Naive B cell (primary cell): ENCODE measurements around the gene CAPN5. TPM values are rescaled to one million over a fixed set of nuclear protein-coding genes. Genes with fewer than 3 reads are reported as not detected.
"Not testable (repeated sequence)": the region's sequence is repeated elsewhere in the genome, so short reads cannot be mapped to it uniquely, and the experiment has no call there.

Experiments
- ATAC-seq, 2 donors: fragments of 150-1000 bp; cut with Tn5 transposase; 2 replicates each; pipeline ENCODE4 v1.10.0; 2021; ENCODE audit warnings: low read depth in 2 of 2, mild to moderate bottlenecking in 2 of 2, moderate library complexity in 2 of 2
- DNase-seq: peaks from one replicate; pipeline ENCODE4 v3.0.0; 2022
- H3K27ac Mint-ChIP-seq, 6 donors: one replicate each; pipeline ENCODE4 v1.8.0; 2020 to 2022; ENCODE audit warnings: mild to moderate bottlenecking in 6 of 6, mixed read lengths in 6 of 6, moderate library complexity in 5 of 6, inconsistent platforms in 2 of 6
- H3K27me3 Mint-ChIP-seq, 3 donors: one replicate each; pipeline ENCODE4 v1.8.0; 2021 to 2022; ENCODE audit warnings: mixed read lengths in 3 of 3, mild to moderate bottlenecking in 1 of 3
- H3K36me3 Mint-ChIP-seq, 2 donors: one replicate each; pipeline ENCODE4 v1.8.0; 2020 to 2022; ENCODE audit warnings: mixed read lengths in 2 of 2, inconsistent platforms in 1 of 2, mild to moderate bottlenecking in 1 of 2
- H3K4me1 Mint-ChIP-seq, 3 donors: one replicate each; pipeline ENCODE4 v1.8.0; 2020 to 2022; ENCODE audit warnings: mixed read lengths in 3 of 3, inconsistent platforms in 1 of 3, mild to moderate bottlenecking in 1 of 3, moderate library complexity in 1 of 3
- H3K4me3 Mint-ChIP-seq, 8 donors: one replicate each; pipeline ENCODE4 v1.8.0; 2020 to 2022; ENCODE audit warnings: mild to moderate bottlenecking in 8 of 8, mixed read lengths in 8 of 8, moderate library complexity in 8 of 8, inconsistent platforms in 2 of 8
- H3K9me3 Mint-ChIP-seq, 7 donors: one replicate each; pipeline ENCODE4 v1.8.0; 2020 to 2022; ENCODE audit warnings: mixed read lengths in 7 of 7, mild to moderate bottlenecking in 5 of 7, inconsistent platforms in 2 of 7, moderate library complexity in 1 of 7
- polyA plus RNA-seq, 6 donors: library from polyadenylated mRNA; unstranded; fragments of 300-500 nt; fragmentation: Illumina TruSeq; gene quantifications; one replicate each; pipeline ENCODE4 v1.2.3, GENCODE V29; 2021; ENCODE audit warnings: low read depth in 6 of 6

The CAPN5 gene
- polyA plus RNA-seq, 6 donors from 2014 or later: 0.33 to 0.87 TPM; not detected in 4

- Mint-ChIP-seq H3K27ac (no peak overlapping the region), H3K4me1 (no peaks in the 10 kb centered on the region), H3K36me3 (peaks cover 0 to 7% of the 10 kb centered on the region in 2 donors), H3K27me3 (peaks cover 6 to 36% (median 24%) of the 10 kb centered on the region in 3 donors), H3K9me3 (peaks cover 3 to 25% (median 14%) of the 10 kb centered on the region in 7 donors), H3K4me3 (no peak overlapping the region)
- ATAC-seq (no peak), DNase-seq (no peak)
These were observed 7.0 kb upstream of the CAPN5 start for GRCh38 chr11:77059806-77060205.

- Mint-ChIP-seq H3K9me3 (peaks cover 3 to 25% (median 13%) of the 10 kb centered on the region in 7 donors), H3K36me3 (peaks cover 0 to 7% of the 10 kb centered on the region in 2 donors), H3K27me3 (peaks cover 6 to 32% (median 22%) of the 10 kb centered on the region in 3 donors), H3K4me1 (no peaks in the 10 kb centered on the region), H3K4me3 (no peak overlapping the region), H3K27ac (no peak overlapping the region)
- ATAC-seq (no peak), DNase-seq (no peak)
These were observed 6.5 kb upstream of the CAPN5 start for GRCh38 chr11:77060234-77060633.

GRCh38 chr11:77061258-77061657 lies 5.5 kb upstream of the CAPN5 start:
- H3K4me3 Mint-ChIP-seq, ATAC-seq, H3K27ac Mint-ChIP-seq, H3K36me3 Mint-ChIP-seq, DNase-seq, H3K4me1 Mint-ChIP-seq: not testable (repeated sequence)
- H3K9me3 Mint-ChIP-seq: peaks cover 0 to 25% (median 9%) of the 10 kb centered on the region in 7 donors
- H3K27me3 Mint-ChIP-seq: peaks cover 6 to 25% (median 14%) of the 10 kb centered on the region in 3 donors

- H3K27ac Mint-ChIP-seq: no peak overlapping the region
- H3K9me3 Mint-ChIP-seq: peaks cover 0 to 17% (median 9%) of the 10 kb centered on the region in 7 donors
- peak overlapping the region in 1 of 8 donors; percentile 40 for H3K4me3 Mint-ChIP-seq
- peaks cover 10 to 15% (median 11%) of the 10 kb centered on the region in 3 donors for H3K4me1 Mint-ChIP-seq
- peaks cover 3 to 25% (median 14%) of the 10 kb centered on the region in 3 donors for H3K27me3 Mint-ChIP-seq
- DNase-seq (no peak), ATAC-seq (no peak)
- H3K36me3 Mint-ChIP-seq: no peaks in the 10 kb centered on the region
These were observed 3.8 kb upstream of the CAPN5 start for GRCh38 chr11:77062924-77063323.

- no peak for DNase-seq
- ATAC-seq: no peak
- peaks cover 3 to 29% (median 14%) of the 10 kb centered on the region in 3 donors for H3K27me3 Mint-ChIP-seq
- H3K9me3 Mint-ChIP-seq: peaks cover 0 to 17% (median 9%) of the 10 kb centered on the region in 7 donors
- peaks cover 10 to 19% (median 15%) of the 10 kb centered on the region in 3 donors for H3K4me1 Mint-ChIP-seq
- H3K27ac Mint-ChIP-seq: no peak overlapping the region
- peak overlapping the region in 1 of 8 donors; percentile 40 for H3K4me3 Mint-ChIP-seq
- no peaks in the 10 kb centered on the region for H3K36me3 Mint-ChIP-seq
These were observed 3.4 kb upstream of the CAPN5 start for GRCh38 chr11:77063407-77063806.

- Mint-ChIP-seq H3K4me1 (peaks cover 10 to 20% (median 18%) of the 10 kb centered on the region in 3 donors), H3K27ac (no peak overlapping the region)
These were observed 2.9 kb upstream of the CAPN5 start for GRCh38 chr11:77063861-77064260.

GRCh38 chr11:77064648-77065217 lies 2.0 kb upstream of the CAPN5 start:
- DNase-seq (no peak), ATAC-seq (no peak)
- peaks cover 10 to 20% (median 18%) of the 10 kb centered on the region in 3 donors for H3K4me1 Mint-ChIP-seq
- H3K36me3 Mint-ChIP-seq: no peaks in the 10 kb centered on the region
- peak overlapping the region in 7 of 8 donors; percentile 16 to 93 (median 55) for H3K4me3 Mint-ChIP-seq
- H3K9me3 Mint-ChIP-seq: peaks cover 0 to 17% (median 9%) of the 10 kb centered on the region in 7 donors
- H3K27ac Mint-ChIP-seq: peak overlapping the region in 3 of 6 donors; percentile 13 to 65 (median 35)
- peaks cover under 1 to 20% (median 14%) of the 10 kb centered on the region in 3 donors for H3K27me3 Mint-ChIP-seq

More at GRCh38 chr11:77063861-77064260, 2.9 kb upstream of the CAPN5 start:
- Mint-ChIP-seq H3K4me3 (no peak overlapping the region), H3K36me3 (no peaks in the 10 kb centered on the region), H3K9me3 (peaks cover 0 to 17% (median 9%) of the 10 kb centered on the region in 7 donors), H3K27me3 (peaks cover 3 to 26% (median 14%) of the 10 kb centered on the region in 3 donors)
- DNase-seq (no peak), ATAC-seq (no peak)

GRCh38 chr11:77065878-77066228 lies 918 bp upstream of the CAPN5 start:
- DNase-seq (no peak), ATAC-seq (no peak)
- peaks cover 10 to 20% (median 18%) of the 10 kb centered on the region in 3 donors for H3K4me1 Mint-ChIP-seq

GRCh38 chr11:77067861-77068443 lies 1.2 kb downstream of the CAPN5 start:
- Mint-ChIP-seq H3K36me3 (no peaks in the 10 kb centered on the region), H3K4me3 (peak overlapping the region; percentile 75 to 93 (median 88)), H3K27ac (peak overlapping the region in 3 of 6 donors; percentile 28 to 88 (median 57)), H3K4me1 (peaks cover 15 to 25% (median 24%) of the 10 kb centered on the region in 3 donors), H3K27me3 (peaks cover 0 to 15% (median 12%) of the 10 kb centered on the region in 3 donors), H3K9me3 (no peaks in the 10 kb centered on the region)
- ATAC-seq (no peak), DNase-seq (no peak)

More at GRCh38 chr11:77065878-77066228, 918 bp upstream of the CAPN5 start:
- H3K4me3 Mint-ChIP-seq: peak overlapping the region; percentile 87 to 96 (median 92)
- H3K9me3 Mint-ChIP-seq: peaks cover 0 to 15% (median 8%) of the 10 kb centered on the region in 7 donors
- no peaks in the 10 kb centered on the region for H3K36me3 Mint-ChIP-seq
- H3K27me3 Mint-ChIP-seq: peaks cover 0 to 18% (median 14%) of the 10 kb centered on the region in 3 donors
- H3K27ac Mint-ChIP-seq: peak overlapping the region in 3 of 6 donors; percentile 57 to 80 (median 59)

GRCh38 chr11:77068457-77069335 lies 1.9 kb downstream of the CAPN5 start:
- peak overlapping the region in 6 of 8 donors; percentile 21 to 87 (median 74) for H3K4me3 Mint-ChIP-seq
- no peaks in the 10 kb centered on the region for H3K9me3 Mint-ChIP-seq
- peaks cover 15 to 25% (median 24%) of the 10 kb centered on the region in 3 donors for H3K4me1 Mint-ChIP-seq
- peak overlapping the region in 1 of 6 donors; percentile 88 for H3K27ac Mint-ChIP-seq
- no peak for DNase-seq
- ATAC-seq: no peak
- no peaks in the 10 kb centered on the region for H3K36me3 Mint-ChIP-seq
- peaks cover 0 to 12% (median 8%) of the 10 kb centered on the region in 3 donors for H3K27me3 Mint-ChIP-seq

- Mint-ChIP-seq H3K36me3 (no peaks in the 10 kb centered on the region), H3K4me3 (peak overlapping the region in 3 of 8 donors; percentile 21 to 76 (median 45)), H3K4me1 (peaks cover 15 to 25% (median 24%) of the 10 kb centered on the region in 3 donors), H3K27me3 (peaks cover 0 to 12% (median 8%) of the 10 kb centered on the region in 3 donors), H3K27ac (no peak overlapping the region), H3K9me3 (no peaks in the 10 kb centered on the region)
- no peak for ATAC-seq
- DNase-seq: no peak
These were observed 2.7 kb downstream of the CAPN5 start for GRCh38 chr11:77069336-77069968.

GRCh38 chr11:77069969-77070582 lies 3.3 kb downstream of the CAPN5 start:
- Mint-ChIP-seq H3K9me3 (no peaks in the 10 kb centered on the region), H3K4me1 (peaks cover 15 to 25% (median 24%) of the 10 kb centered on the region in 3 donors), H3K27me3 (peaks cover 0 to 12% (median 8%) of the 10 kb centered on the region in 3 donors), H3K36me3 (no peaks in the 10 kb centered on the region), H3K4me3 (peak overlapping the region in 1 of 8 donors; percentile 32), H3K27ac (no peak overlapping the region)
- ATAC-seq: no peak
- no peak for DNase-seq
